Activated CD4-positive, alpha-beta T cell treated with anti-CD3 and anti-CD28 coated beads, Interleukin-2, Interleukin-6, amounts not matched to agents 100 ng/mL and 50 ng/mL, durations not matched to agents 16 hours and 8 hours (primary cell): ENCODE measurements around the gene SLC9A9.
A peak's percentile ranks its signal among the peaks of the same experiment; 100 is the strongest.

Experiments
- DNase-seq: peaks from one replicate; pipeline ENCODE4 v3.0.0-alpha.2; 2020

SLC9A9 gene

GRCh38 chr3:143840636-143841035 lies 7.6 kb downstream of the SLC9A9 start:
- no peak for DNase-seq

GRCh38 chr3:143839980-143840379 lies 8.3 kb downstream of the SLC9A9 start:
- DNase-seq: no peak

GRCh38 chr3:143837076-143837475 lies 11.2 kb downstream of the SLC9A9 start:
- no peak for DNase-seq

GRCh38 chr3:143835312-143835711 lies 13.0 kb downstream of the SLC9A9 start:
- DNase-seq: peak; percentile 66

GRCh38 chr3:143832433-143832832 lies 15.8 kb downstream of the SLC9A9 start:
- peak; percentile 60 for DNase-seq

GRCh38 chr3:143831994-143832393 lies 16.3 kb downstream of the SLC9A9 start:
- peak; percentile 41 for DNase-seq

GRCh38 chr3:143831208-143831607 lies 17.1 kb downstream of the SLC9A9 start:
- peak; percentile 69 for DNase-seq

- DNase-seq: no peak
Observed at GRCh38 chr3:143830786-143831185, 17.5 kb downstream of the SLC9A9 start.

GRCh38 chr3:143830063-143830462 lies 18.2 kb downstream of the SLC9A9 start:
- peak; percentile 38 for DNase-seq

GRCh38 chr3:143827425-143827824 lies 20.8 kb downstream of the SLC9A9 start:
- DNase-seq: no peak

GRCh38 chr3:143826296-143826695 lies 22.0 kb downstream of the SLC9A9 start:
- DNase-seq: no peak

- peak; percentile 76 for DNase-seq
Observed at GRCh38 chr3:143825513-143825912, 22.8 kb downstream of the SLC9A9 start.

- no peak for DNase-seq
Observed at GRCh38 chr3:143824735-143825385, 23.4 kb downstream of the SLC9A9 start.

- DNase-seq: no peak
Observed at GRCh38 chr3:143822798-143823197, 25.5 kb downstream of the SLC9A9 start.

- DNase-seq: no peak
Observed at GRCh38 chr3:143822374-143822773, 25.9 kb downstream of the SLC9A9 start.

- DNase-seq: no peak
Observed at GRCh38 chr3:143821862-143822261, 26.4 kb downstream of the SLC9A9 start.

GRCh38 chr3:143820466-143821221 lies 27.6 kb downstream of the SLC9A9 start:
- DNase-seq: no peak

GRCh38 chr3:143819890-143820289 lies 28.4 kb downstream of the SLC9A9 start:
- DNase-seq: no peak

GRCh38 chr3:143814443-143814889 lies 33.8 kb downstream of the SLC9A9 start:
- DNase-seq: peak; percentile 75

GRCh38 chr3:143812481-143812880 lies 35.8 kb downstream of the SLC9A9 start:
- DNase-seq: no peak

- DNase-seq: no peak
Observed at GRCh38 chr3:143811602-143812001, 36.7 kb downstream of the SLC9A9 start.

- no peak for DNase-seq
Observed at GRCh38 chr3:143810953-143811265, 37.4 kb downstream of the SLC9A9 start.

GRCh38 chr3:143810166-143810952 lies 37.9 kb downstream of the SLC9A9 start:
- DNase-seq: no peak

- DNase-seq: no peak
Observed at GRCh38 chr3:143809121-143809621, 39.1 kb downstream of the SLC9A9 start.
